Testis (tissue), 2 donors: ENCODE results near the gene ATRN.

Experiments
- CTCF ChIP-seq, 3 experiments: fragments of 450-650 bp in 2 of 3; fragments of 200-600 bp in 1 of 3; sonication (generic) in 1 of 3; IDR thresholded peaks; one replicate each; pipeline ENCODE4 v1.5.1; 2016 to 2019; ENCODE audit warnings: antibody characterized with exemption in 3 of 3, mild to moderate bottlenecking in 2 of 3, moderate library complexity in 1 of 3
- POLR2A ChIP-seq: fragments of 450-650 bp; IDR thresholded peaks from one replicate; pipeline ENCODE4 v1.6.1; 2017; ENCODE audit warnings: antibody characterized with exemption, mild to moderate bottlenecking, moderate library complexity

- TF ChIP-seq CTCF (IDR thresholded peaks at IDR 0.05), result no peak
- no peak for TF ChIP-seq POLR2A
These were observed 193.0 kb downstream of the ATRN start for GRCh38 chr20:3663858-3664257.
